Sigmoid colon (tissue), 7 donors: ENCODE results near the gene BCAS1. TPM values are rescaled to one million over a fixed set of nuclear protein-coding genes. Genes with fewer than 3 reads are reported as not detected.
"Not testable (repeated sequence)": the region's sequence is repeated elsewhere in the genome, so short reads cannot be mapped to it uniquely, and the experiment has no call there.

Experiments
- DNase-seq: peaks from one replicate; pipeline ENCODE4 v3.0.0-alpha.2; 2019
- H3K27ac ChIP-seq, 4 donors: fragments of 200-600 bp; sonication (generic); one replicate each; pipeline ENCODE4 v1.5.1; 2016 to 2019; ENCODE audit warnings: mild to moderate bottlenecking in 1 of 4
- H3K27me3 ChIP-seq, 3 donors: fragments of 200-600 bp; sonication (generic); one replicate each; pipeline ENCODE4 v1.5.1; 2019; ENCODE audit warnings: mild to moderate bottlenecking in 1 of 3
- H3K36me3 ChIP-seq, 4 donors: fragments of 200-600 bp; sonication (generic); one replicate each; pipeline ENCODE4 v1.5.1; 2016 to 2019
- H3K4me1 ChIP-seq, 4 donors: fragments of 200-600 bp; sonication (generic); one replicate each; pipeline ENCODE4 v1.5.1; 2017 to 2019
- H3K4me3 ChIP-seq, 4 donors: fragments of 200-600 bp; sonication (generic); one replicate each; pipeline ENCODE4 v1.5.1; 2017 to 2019; ENCODE audit warnings: mild to moderate bottlenecking in 2 of 4, moderate library complexity in 1 of 4
- H3K9me3 ChIP-seq, 4 donors: fragments of 200-600 bp in 3 of 4; sonication (generic) in 3 of 4; one replicate each; pipeline versions ENCODE4 v1.5.1 to v1.6.1; 2013 to 2019
- CTCF ChIP-seq, 4 experiments: fragments of 450-650 bp in 3 of 4; fragments of 200-600 bp in 1 of 4; IDR thresholded peaks; one replicate each; pipeline ENCODE4 v1.5.1; 2016 to 2019; ENCODE audit warnings: antibody characterized with exemption in 4 of 4, mild to moderate bottlenecking in 3 of 4, moderate library complexity in 2 of 4
- EP300 ChIP-seq, 4 donors: sonication (generic); formaldehyde crosslinking; IDR thresholded peaks; one replicate each; pipeline ENCODE4 v1.6.1; 2017; ENCODE audit warnings: antibody characterized with exemption in 4 of 4
- POLR2A ChIP-seq, 2 donors: fragments of 450-650 bp; IDR thresholded peaks; one replicate each; pipeline ENCODE4 v1.6.1; 2016; ENCODE audit warnings: antibody characterized with exemption in 2 of 2, mild to moderate bottlenecking in 2 of 2, moderate library complexity in 2 of 2
- POLR2AphosphoS5 ChIP-seq, 4 donors: sonication (generic); formaldehyde crosslinking; IDR thresholded peaks; one replicate each; pipeline ENCODE4 v1.6.1; 2017; ENCODE audit warnings: antibody characterized with exemption in 4 of 4
- WGBS, 2 donors: extraction: QIAGEN DNeasy Blood & Tissue Kit; methylation state at CpG; one replicate each; pipeline ENCODE4 v1.1.7; 2013; 5-methylcytosine and 5-hydroxymethylcytosine counted together
- intact Hi-C: fragments of 100-400 bp; cut with DNase I; formaldehyde crosslinking; loops from one replicate; pipeline ENCODE4 v1.15.1; 2023
- polyA plus RNA-seq, 3 donors: library from polyadenylated mRNA; stranded (reverse); fragments of 200-250 nt; gene quantifications; one replicate each; pipeline ENCODE4 v1.2.3, GENCODE V29; 2013
- total RNA-seq, 4 donors: library from RNA; depleted of rRNA; stranded (reverse); fragments of >200 nt; gene quantifications; one replicate each; pipeline ENCODE4 v1.1.0, GENCODE V29; 2016
- donor health status: healthy with polysubstance abuse.
- donor health status: Bipolar disorder and iron deficiency.
- donor health status: healthy.

Gene BCAS1
- total and polyA plus RNA-seq, 7 donors, result 0.71 to 198 (median 35.4) TPM; not detected in 2

- Histone ChIP-seq H3K27me3 (no peaks in the 10 kb centered on the region), H3K4me3 (no peak overlapping the region), H3K27ac (peak overlapping the region in 1 of 4 donors; percentile 9), H3K36me3 (no peaks in the 10 kb centered on the region), H3K9me3 (no peaks in the 10 kb centered on the region), H3K4me1 (peaks cover 0 to 9% (median 0%) of the 10 kb centered on the region in 4 donors)
- TF ChIP-seq CTCF (IDR thresholded peaks at IDR 0.05) (no peak), POLR2A (IDR thresholded peaks at IDR 0.05) (no peak), POLR2AphosphoS5 (IDR thresholded peaks at IDR 0.05) (no peak), EP300 (IDR thresholded peaks at IDR 0.05) (no peak)
- DNase-seq, result no peak
- intact Hi-C loops, result no loop called here
- 36 to 55% methylated on average over 4 of the region's 4 CpGs for WGBS, 2 donors
Measured at GRCh38 chr20:53980031-53980465, 90.3 kb downstream of the BCAS1 start.

GRCh38 chr20:53978497-53978896 is 91.9 kb downstream of the BCAS1 start:
- intact Hi-C loops, result no loop called here
- TF ChIP-seq CTCF (IDR thresholded peaks at IDR 0.05), result no peak
- no peak for TF ChIP-seq EP300 (IDR thresholded peaks at IDR 0.05)
- no peak for TF ChIP-seq POLR2A (IDR thresholded peaks at IDR 0.05)
- no peaks in the 10 kb centered on the region for H3K9me3 ChIP-seq
- H3K4me3 ChIP-seq, result no peak overlapping the region
- no peak overlapping the region for H3K27ac ChIP-seq
- DNase-seq, result no peak
- no peaks in the 10 kb centered on the region for H3K27me3 ChIP-seq
- no peaks in the 10 kb centered on the region for H3K36me3 ChIP-seq
- H3K4me1 ChIP-seq, result peaks cover 0 to 9% (median 0%) of the 10 kb centered on the region in 4 donors

- Histone ChIP-seq H3K9me3 (no peaks in the 10 kb centered on the region), H3K36me3 (no peaks in the 10 kb centered on the region), H3K4me3 (no peak overlapping the region), H3K4me1 (peaks cover 0 to 9% (median 0%) of the 10 kb centered on the region in 4 donors), H3K27me3 (no peaks in the 10 kb centered on the region), H3K27ac (no peak overlapping the region)
- intact Hi-C loops, result no loop called here
- no peak for DNase-seq
- no peak for TF ChIP-seq CTCF (IDR thresholded peaks at IDR 0.05)
- 77 to 87% methylated on average over 1 of the region's 1 CpG for WGBS, 2 donors
Measured at GRCh38 chr20:53977391-53977790, 93.0 kb downstream of the BCAS1 start.

GRCh38 chr20:53975761-53976160 is 94.6 kb downstream of the BCAS1 start:
- Histone ChIP-seq H3K4me3 (no peak overlapping the region), H3K4me1 (peaks cover 0 to 9% (median 0%) of the 10 kb centered on the region in 4 donors), H3K36me3 (no peaks in the 10 kb centered on the region), H3K27ac (no peak overlapping the region), H3K9me3 (no peaks in the 10 kb centered on the region), H3K27me3 (no peaks in the 10 kb centered on the region)
- intact Hi-C loops, result no loop called here
- no peak for TF ChIP-seq CTCF (IDR thresholded peaks at IDR 0.05)
- no peak for DNase-seq
- WGBS, 2 donors, result 82 to 84% methylated on average over 5 of the region's 5 CpGs

- no peak for DNase-seq
- H3K36me3 ChIP-seq, result no peaks in the 10 kb centered on the region
- no peak overlapping the region for H3K4me3 ChIP-seq
- 94 to 95% methylated on average over 19 of the region's 19 CpGs for WGBS, 2 donors
- no peaks in the 10 kb centered on the region for H3K9me3 ChIP-seq
- H3K27me3 ChIP-seq, result no peaks in the 10 kb centered on the region
- TF ChIP-seq EP300 (IDR thresholded peaks at IDR 0.05), result no peak
- TF ChIP-seq POLR2A (IDR thresholded peaks at IDR 0.05), result no peak
- no peak for TF ChIP-seq CTCF (IDR thresholded peaks at IDR 0.05)
- no peak for TF ChIP-seq POLR2AphosphoS5 (IDR thresholded peaks at IDR 0.05)
- intact Hi-C loops, result no loop called here
- H3K27ac ChIP-seq, result no peak overlapping the region
- H3K4me1 ChIP-seq, result peaks cover 0 to 6% (median 0%) of the 10 kb centered on the region in 4 donors
Measured at GRCh38 chr20:53974785-53975555, 95.4 kb downstream of the BCAS1 start.

GRCh38 chr20:53973882-53974281 is 96.5 kb downstream of the BCAS1 start:
- WGBS, 2 donors, result 86 to 87% methylated on average over 5 of the region's 5 CpGs
- H3K9me3 ChIP-seq, H3K4me1 ChIP-seq, H3K27me3 ChIP-seq, H3K36me3 ChIP-seq, H3K4me3 ChIP-seq, intact Hi-C loops, H3K27ac ChIP-seq, DNase-seq: not testable (repeated sequence)
